Breast epithelium (tissue), 3 donors: ENCODE data around the gene SOX13.

Experiments used
- CTCF ChIP-seq, 3 donors: fragments of 450-650 bp; IDR thresholded peaks; one replicate each; pipeline ENCODE4 v1.5.1; 2016 to 2017; ENCODE audit warnings: antibody characterized with exemption in 3 of 3, mild to moderate bottlenecking in 3 of 3, moderate library complexity in 3 of 3
- POLR2A ChIP-seq: fragments of 450-650 bp; IDR thresholded peaks from one replicate; pipeline ENCODE4 v1.6.1; 2016; ENCODE audit warnings: antibody characterized with exemption, mild to moderate bottlenecking, moderate library complexity
- POLR2AphosphoS5 ChIP-seq, 3 donors: sonication (generic); formaldehyde crosslinking; IDR thresholded peaks; one replicate each; pipeline ENCODE4 v1.6.1; 2017; ENCODE audit warnings: antibody characterized with exemption in 3 of 3

- TF ChIP-seq CTCF (IDR thresholded peaks at IDR 0.05) (no peak), POLR2A (no peak), POLR2AphosphoS5 (IDR thresholded peaks at IDR 0.05) (no peak)
Observed at GRCh38 chr1:204092632-204093420, 19.9 kb downstream of the SOX13 start.
